Ishikawa (cell line): Measurements from ENCODE around the gene ADK.

Source experiments
- CEBPB ChIP-seq: IDR thresholded peaks from 2 replicates; pipeline ENCODE4 v1.6.1; 2012
- CREB1 ChIP-seq: IDR thresholded peaks from 2 replicates; pipeline ENCODE4 v1.6.1; 2012; ENCODE audit warnings: low read depth
- EGR1 ChIP-seq: IDR thresholded peaks from 2 replicates; pipeline ENCODE4 v1.6.1; 2012
- EP300 ChIP-seq: IDR thresholded peaks from 2 replicates; pipeline ENCODE4 v1.6.1; 2012; ENCODE audit warnings: borderline replicate concordance
- FOXM1 ChIP-seq: IDR thresholded peaks from 2 replicates; pipeline ENCODE4 v1.6.1; 2012; ENCODE audit warnings: low read depth, borderline replicate concordance
- MAX ChIP-seq: IDR thresholded peaks from 2 replicates; pipeline ENCODE4 v1.6.1; 2012
- NFIC ChIP-seq: IDR thresholded peaks from 2 replicates; pipeline ENCODE4 v1.6.1; 2012
- RAD21 ChIP-seq: IDR thresholded peaks from 2 replicates; pipeline ENCODE4 v1.6.1; 2012; ENCODE audit warnings: low read depth
- REST ChIP-seq: IDR thresholded peaks from 2 replicates; pipeline ENCODE4 v1.6.1; 2012; ENCODE audit warnings: low read depth, mild to moderate bottlenecking
- TAF1 ChIP-seq: IDR thresholded peaks from 2 replicates; pipeline ENCODE4 v1.6.1; 2012; ENCODE audit warnings: low read depth, mild to moderate bottlenecking
- TCF12 ChIP-seq: IDR thresholded peaks from 2 replicates; pipeline ENCODE4 v1.6.1; 2012; ENCODE audit warnings: low read depth
- TEAD4 ChIP-seq: IDR thresholded peaks from 2 replicates; pipeline ENCODE4 v1.6.1; 2012
- USF1 ChIP-seq: IDR thresholded peaks from 2 replicates; pipeline ENCODE4 v1.6.1; 2012
- YY1 ChIP-seq: IDR thresholded peaks from 2 replicates; pipeline ENCODE4 v1.6.1; 2012; ENCODE audit warnings: low read depth
- ZBTB7A ChIP-seq: IDR thresholded peaks from 2 replicates; pipeline ENCODE4 v1.6.1; 2012; ENCODE audit warnings: low read depth

ADK gene

GRCh38 chr10:74293686-74294371 is 142.8 kb downstream of the ADK start:
- TF ChIP-seq TEAD4 (peak; percentile 62), MAX (no peak), CEBPB (0 out of 2 replicates have a peak, but pooled peaks have one; percentile 14), NFIC (peak; percentile 91)

- TF ChIP-seq ZBTB7A (no peak), RAD21 (no peak), CREB1 (no peak), FOXM1 (no peak), EGR1 (no peak), EP300 (no peak), REST (no peak), TEAD4 (no peak), MAX (no peak), USF1 (no peak), TCF12 (no peak), NFIC (no peak), YY1 (no peak), CEBPB (no peak), TAF1 (no peak)
Observed at GRCh38 chr10:74297389-74298080, 146.5 kb downstream of the ADK start.

GRCh38 chr10:74300666-74301065 is 149.6 kb downstream of the ADK start:
- TF ChIP-seq FOXM1: no peak
- TF ChIP-seq CREB1: no peak
- no peak for TF ChIP-seq EGR1
- TF ChIP-seq NFIC: no peak
- TF ChIP-seq TAF1: no peak

GRCh38 chr10:74305730-74306129 is 154.7 kb downstream of the ADK start:
- TF ChIP-seq CEBPB (no peak), REST (no peak), RAD21 (no peak), TEAD4 (no peak), CREB1 (no peak), MAX (no peak), ZBTB7A (no peak), EGR1 (no peak), FOXM1 (no peak), EP300 (no peak), NFIC (no peak), YY1 (no peak)

GRCh38 chr10:74306227-74306982 is 155.4 kb downstream of the ADK start:
- TF ChIP-seq FOXM1: no peak
- TF ChIP-seq NFIC: no peak
- no peak for TF ChIP-seq USF1
- no peak for TF ChIP-seq RAD21
- no peak for TF ChIP-seq CEBPB
- TF ChIP-seq REST: no peak
- TF ChIP-seq MAX: no peak
- no peak for TF ChIP-seq CREB1
- TF ChIP-seq TAF1: no peak
- no peak for TF ChIP-seq EGR1
- TF ChIP-seq YY1: no peak
- TF ChIP-seq EP300: no peak
- no peak for TF ChIP-seq TEAD4
- no peak for TF ChIP-seq TCF12
- no peak for TF ChIP-seq ZBTB7A
